ENCODE results near the gene BUD31.

DNA sequence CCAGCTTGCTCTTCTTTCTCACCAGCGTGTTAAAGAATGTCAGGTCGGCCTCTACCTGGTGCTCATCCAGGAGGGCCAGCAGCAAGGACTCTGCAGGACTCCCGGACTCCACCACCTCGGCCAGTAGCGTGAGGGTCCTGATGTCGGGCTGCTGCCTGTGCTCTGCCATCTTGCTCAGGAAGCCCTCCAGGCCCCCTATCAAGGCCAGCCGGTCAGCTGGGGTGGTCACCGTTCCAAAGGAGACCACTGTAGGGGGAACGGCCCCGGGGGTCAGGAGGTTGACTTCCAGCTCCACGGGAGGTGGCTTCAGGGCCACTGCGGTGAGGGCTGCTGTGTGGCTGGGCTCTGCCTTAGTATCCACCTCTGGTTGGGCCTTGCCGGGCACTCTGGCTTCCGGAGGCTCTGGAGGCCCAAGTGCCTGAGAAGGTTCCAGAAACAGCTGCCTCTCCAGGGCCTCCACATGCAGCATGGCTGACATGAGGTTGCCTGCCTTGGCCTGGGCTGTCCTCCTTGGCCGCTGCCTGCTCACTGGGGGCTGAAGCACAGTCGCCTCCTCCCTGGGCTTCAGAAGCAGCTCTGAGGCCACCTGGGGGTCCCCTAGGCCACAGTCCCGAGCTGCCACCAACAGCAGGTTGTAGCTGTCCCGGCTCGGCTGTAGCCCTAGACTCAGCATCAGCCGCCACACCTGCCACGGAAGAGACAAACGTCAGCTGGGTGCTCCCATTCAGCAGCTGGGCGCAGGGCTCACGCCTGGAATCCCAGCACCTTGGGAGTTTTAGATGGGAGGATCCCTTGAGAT lies 16.4 kb downstream of the BUD31 start:
- TF ChIP-seq CTCF (IDR thresholded peaks at IDR 0.05) (no peak), POLR2A (IDR thresholded peaks at IDR 0.05) (no peak)
